A673 (cell line): ENCODE results near the gene UCK1. TPM values are rescaled to one million over a fixed set of nuclear protein-coding genes. Genes with fewer than 3 reads are reported as not detected.

ENCODE experiments used
- BruUV-seq: library from RNA; stranded (reverse); fragments of 400-500 nt; replicated peaks from 2 replicates; lab custom pipeline; 2021; lab: Mats Ljungman, UMichigan
- CTCF ChIA-PET: fragments of 300-600 bp; sonication (Branson Sonifier 250); formaldehyde crosslinking; loops from one replicate; lab custom pipeline; 2022; ENCODE audit warnings: antibody characterized with exemption; lab: Charles Lee
- POLR2A ChIA-PET: fragments of 300-600 bp; sonication (Branson Sonifier 250); formaldehyde crosslinking; loops from one replicate; lab custom pipeline; 2022; ENCODE audit warnings: antibody characterized with exemption; ENCODE audit not compliant: low non-redundant PET; lab: Charles Lee
- DNase-seq: peaks from one replicate; pipeline ENCODE4 v3.0.0-alpha.2; 2015; ENCODE audit warnings: low spot score
- H3K27ac ChIP-seq: fragments of 200-600 bp; sonication (generic); 2 replicates; pipeline ENCODE4 v1.5.1; 2016; ENCODE audit warnings: mixed run types, low read depth, mild to moderate bottlenecking, mixed read lengths, antibody characterized with exemption, low read length; ENCODE audit not compliant: poor library complexity, severe bottlenecking
- H3K27me3 ChIP-seq: fragments of 200-600 bp; sonication (generic); replicated peaks from 2 replicates; pipeline ENCODE4 v1.6.1; 2017; ENCODE audit warnings: mixed run types, low read depth, mild to moderate bottlenecking, mixed read lengths, antibody characterized with exemption, low read length; ENCODE audit not compliant: insufficient read depth, poor library complexity
- H3K36me3 ChIP-seq: fragments of 200-600 bp; sonication (generic); 2 replicates; pipeline ENCODE4 v1.6.1; 2016; ENCODE audit warnings: mixed run types, mild to moderate bottlenecking, mixed read lengths, antibody characterized with exemption, low read length; ENCODE audit not compliant: insufficient read depth, poor library complexity, severe bottlenecking
- H3K4me1 ChIP-seq: fragments of 200-600 bp; sonication (generic); 2 replicates; pipeline ENCODE4 v1.6.1; 2017; ENCODE audit warnings: mixed run types, mild to moderate bottlenecking, mixed read lengths, antibody characterized with exemption, low read length; ENCODE audit not compliant: insufficient read depth, poor library complexity, severe bottlenecking
- H3K4me3 ChIP-seq: fragments of 200-600 bp; sonication (generic); 2 replicates; pipeline ENCODE4 v1.5.1; 2016; ENCODE audit warnings: low read depth, mixed run types, mild to moderate bottlenecking, mixed read lengths, low read length; ENCODE audit not compliant: poor library complexity, severe bottlenecking
- H3K9me3 ChIP-seq: fragments of 200-600 bp; sonication (generic); 2 replicates; pipeline ENCODE4 v1.6.1; 2016; ENCODE audit warnings: mixed run types, low read depth, mild to moderate bottlenecking, mixed read lengths, antibody characterized with exemption, low read length; ENCODE audit not compliant: poor library complexity, severe bottlenecking
- EZH2 ChIP-seq: fragments of 200-600 bp; sonication (generic); IDR thresholded peaks from 2 replicates; pipeline ENCODE4 v1.6.1; 2017; ENCODE audit warnings: borderline replicate concordance, low read depth, mild to moderate bottlenecking, mixed read lengths, antibody characterized with exemption, low read length; ENCODE audit not compliant: poor library complexity, severe bottlenecking
- intact Hi-C: fragments of 100-400 bp; cut with micrococcal nuclease; formaldehyde crosslinking; loops from one replicate; pipeline ENCODE4 v1.10.0; 2022; ENCODE audit not compliant: unreplicated experiment
- total RNA-seq: library from RNA; stranded (reverse); gene quantifications from 2 replicates; pipeline ENCODE4 v1.2.3, GENCODE V29; 2021
- TF ChIP-seq, protein P1 (sequence below): fragments of 300-800, 200-600 bp; sonication (generic); conservative IDR thresholded peaks from 2 replicates; pipeline ENCODE4 v1.5.1; 2017; ENCODE audit warnings: low read depth, mild to moderate bottlenecking, antibody characterized with exemption, low read length, moderate library complexity, mixed read lengths

Gene UCK1
- total RNA-seq, 1 experiment from 2014 or later: 51.6 TPM

DNA sequence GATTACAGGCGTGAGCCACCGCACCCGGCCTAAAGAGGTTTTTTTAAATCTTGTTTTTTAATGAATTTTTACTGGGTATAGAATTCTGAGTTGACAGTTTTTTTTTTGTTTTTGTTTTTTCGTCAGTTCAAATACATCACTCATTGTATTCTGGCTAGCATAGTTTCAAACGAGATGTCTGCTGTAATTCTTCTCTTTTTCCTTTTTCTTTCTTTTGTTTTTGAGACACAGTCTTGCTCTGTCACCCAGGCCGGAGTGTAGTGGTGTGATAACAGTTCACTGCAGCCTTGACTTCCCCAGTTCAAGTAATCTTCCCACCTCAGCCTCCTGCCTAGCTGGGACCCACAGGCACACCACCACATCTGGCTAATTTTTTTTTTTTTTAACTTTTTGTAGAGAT is 12.1 kb upstream of the UCK1 start:
- BruUV-seq: no TSS peak
- no peak for DNase-seq
- Histone ChIP-seq H3K36me3 (no peaks in the 10 kb centered on the region), H3K4me3 (no peak overlapping the region), H3K9me3 (peaks cover 21% of the 10 kb centered on the region), H3K27ac (no peak overlapping the region), H3K27me3 (peaks cover 38% of the 10 kb centered on the region), H3K4me1 (peaks cover 11% of the 10 kb centered on the region)
- intact Hi-C loops: no loop called here
- ChIA-PET POLR2A (no interaction called here), CTCF (no interaction called here)
- TF ChIP-seq, protein P1, sequence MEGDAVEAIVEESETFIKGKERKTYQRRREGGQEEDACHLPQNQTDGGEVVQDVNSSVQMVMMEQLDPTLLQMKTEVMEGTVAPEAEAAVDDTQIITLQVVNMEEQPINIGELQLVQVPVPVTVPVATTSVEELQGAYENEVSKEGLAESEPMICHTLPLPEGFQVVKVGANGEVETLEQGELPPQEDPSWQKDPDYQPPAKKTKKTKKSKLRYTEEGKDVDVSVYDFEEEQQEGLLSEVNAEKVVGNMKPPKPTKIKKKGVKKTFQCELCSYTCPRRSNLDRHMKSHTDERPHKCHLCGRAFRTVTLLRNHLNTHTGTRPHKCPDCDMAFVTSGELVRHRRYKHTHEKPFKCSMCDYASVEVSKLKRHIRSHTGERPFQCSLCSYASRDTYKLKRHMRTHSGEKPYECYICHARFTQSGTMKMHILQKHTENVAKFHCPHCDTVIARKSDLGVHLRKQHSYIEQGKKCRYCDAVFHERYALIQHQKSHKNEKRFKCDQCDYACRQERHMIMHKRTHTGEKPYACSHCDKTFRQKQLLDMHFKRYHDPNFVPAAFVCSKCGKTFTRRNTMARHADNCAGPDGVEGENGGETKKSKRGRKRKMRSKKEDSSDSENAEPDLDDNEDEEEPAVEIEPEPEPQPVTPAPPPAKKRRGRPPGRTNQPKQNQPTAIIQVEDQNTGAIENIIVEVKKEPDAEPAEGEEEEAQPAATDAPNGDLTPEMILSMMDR: no peak
- no peak for TF ChIP-seq EZH2

DNA sequence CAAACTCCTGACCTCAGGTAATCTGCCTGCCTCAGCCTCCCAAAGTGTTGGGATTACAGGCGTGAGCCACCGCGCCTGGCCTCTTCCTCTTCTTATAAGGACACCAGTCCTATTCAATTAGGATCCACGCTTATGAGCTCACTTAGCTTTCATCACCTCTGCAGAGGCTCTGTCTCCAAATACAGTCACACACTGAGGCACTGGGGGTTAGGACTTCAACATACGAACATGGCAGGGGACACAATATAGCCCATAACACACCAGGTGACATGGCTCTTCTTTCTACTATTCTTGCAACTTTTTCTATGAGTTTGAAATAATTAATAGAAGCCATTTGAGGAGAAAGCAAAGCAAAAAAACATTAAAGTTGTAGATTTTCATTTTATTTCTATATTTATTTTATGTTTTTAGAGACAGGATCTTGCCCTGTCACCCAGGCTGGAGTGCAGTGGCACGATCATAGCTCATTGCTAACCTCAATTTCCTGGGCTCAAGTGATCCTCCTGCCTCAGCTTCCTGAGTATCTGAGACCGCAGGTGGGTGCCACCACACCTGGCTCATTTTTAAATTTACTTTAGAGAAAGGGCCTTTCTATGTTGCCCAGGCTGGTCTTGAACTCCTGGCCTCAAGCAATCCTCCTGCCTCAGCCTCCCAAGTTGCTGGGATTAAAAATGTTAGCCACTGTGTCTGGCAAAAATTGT is 8.3 kb upstream of the UCK1 start:
- no peaks in the 10 kb centered on the region for H3K4me1 ChIP-seq
- H3K4me3 ChIP-seq: no peak overlapping the region
- no peak for TF ChIP-seq EZH2
- TF ChIP-seq, protein P1: no peak
- no peak overlapping the region for H3K27ac ChIP-seq
- peaks cover 18% of the 10 kb centered on the region for H3K9me3 ChIP-seq
- H3K36me3 ChIP-seq: no peaks in the 10 kb centered on the region
- peaks cover 4% of the 10 kb centered on the region for H3K27me3 ChIP-seq
- no peak for DNase-seq
- POLR2A ChIA-PET: no interaction called here
- BruUV-seq: no TSS peak
- CTCF ChIA-PET: no interaction called here
- intact Hi-C loops: no loop called here

DNA sequence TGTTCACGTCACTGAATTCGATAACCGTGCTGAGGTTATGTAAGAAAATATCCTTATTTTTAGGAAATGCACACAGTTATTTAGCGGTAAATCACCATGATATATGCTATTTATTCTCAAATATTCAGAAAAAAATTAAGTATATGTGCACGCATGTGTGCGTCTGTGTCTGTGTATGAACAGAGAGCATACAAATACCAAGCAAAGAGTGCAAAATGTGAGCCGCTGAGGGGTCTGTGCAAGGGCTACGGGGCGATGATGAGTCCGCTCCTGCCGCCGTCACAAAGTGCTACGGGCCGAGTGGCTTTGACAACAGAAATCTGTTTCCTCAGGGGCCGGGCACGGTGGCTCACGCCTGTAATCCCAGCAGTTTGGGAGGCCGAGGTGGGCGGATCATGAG is 6.9 kb upstream of the UCK1 start:
- Histone ChIP-seq H3K9me3 (peaks cover 5% of the 10 kb centered on the region), H3K36me3 (no peaks in the 10 kb centered on the region), H3K27me3 (no peaks in the 10 kb centered on the region), H3K4me1 (no peaks in the 10 kb centered on the region), H3K4me3 (no peak overlapping the region), H3K27ac (no peak overlapping the region)
- POLR2A ChIA-PET: no interaction called here
- intact Hi-C loops: no loop called here
- TF ChIP-seq, protein P1: no peak
- no TSS peak for BruUV-seq
- DNase-seq: no peak
- CTCF ChIA-PET: interaction anchor here (0.6 kb wide), 1 partner anchor 209 kb away, joined by 3 read pairs; no protein-coding TSS in a partner anchor
